ENCODE measurements around the gene MRPS15.
"Not testable (repeated sequence)": the region's sequence is repeated elsewhere in the genome, so short reads cannot be mapped to it uniquely, and the experiment has no call there.

DNA sequence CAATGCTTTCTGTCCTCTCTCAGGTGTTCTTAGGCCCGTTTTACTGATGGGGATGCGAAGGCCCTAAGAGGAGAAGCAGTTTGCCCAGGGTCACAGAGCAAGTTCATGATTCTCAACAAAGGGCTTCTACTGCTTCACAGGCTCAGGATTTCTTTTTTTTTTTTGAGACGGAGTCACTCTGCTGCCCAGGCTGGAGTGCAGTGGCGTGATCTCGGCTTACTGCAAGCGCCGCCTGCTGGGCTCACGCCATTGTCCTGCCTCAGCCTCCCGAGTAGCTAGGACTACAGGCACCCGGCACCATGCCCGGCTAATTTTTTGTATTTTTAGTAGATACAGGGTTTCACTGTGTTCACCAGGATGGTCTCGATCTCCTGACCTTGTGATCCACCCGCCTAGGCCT lies 13.4 kb upstream of the MRPS15 start:
- TF ChIP-seq EZH2 (IDR thresholded peaks at IDR 0.05; ENCODE audit: borderline replicate concordance, low read length) = not testable (repeated sequence)
- TF ChIP-seq, protein P1, sequence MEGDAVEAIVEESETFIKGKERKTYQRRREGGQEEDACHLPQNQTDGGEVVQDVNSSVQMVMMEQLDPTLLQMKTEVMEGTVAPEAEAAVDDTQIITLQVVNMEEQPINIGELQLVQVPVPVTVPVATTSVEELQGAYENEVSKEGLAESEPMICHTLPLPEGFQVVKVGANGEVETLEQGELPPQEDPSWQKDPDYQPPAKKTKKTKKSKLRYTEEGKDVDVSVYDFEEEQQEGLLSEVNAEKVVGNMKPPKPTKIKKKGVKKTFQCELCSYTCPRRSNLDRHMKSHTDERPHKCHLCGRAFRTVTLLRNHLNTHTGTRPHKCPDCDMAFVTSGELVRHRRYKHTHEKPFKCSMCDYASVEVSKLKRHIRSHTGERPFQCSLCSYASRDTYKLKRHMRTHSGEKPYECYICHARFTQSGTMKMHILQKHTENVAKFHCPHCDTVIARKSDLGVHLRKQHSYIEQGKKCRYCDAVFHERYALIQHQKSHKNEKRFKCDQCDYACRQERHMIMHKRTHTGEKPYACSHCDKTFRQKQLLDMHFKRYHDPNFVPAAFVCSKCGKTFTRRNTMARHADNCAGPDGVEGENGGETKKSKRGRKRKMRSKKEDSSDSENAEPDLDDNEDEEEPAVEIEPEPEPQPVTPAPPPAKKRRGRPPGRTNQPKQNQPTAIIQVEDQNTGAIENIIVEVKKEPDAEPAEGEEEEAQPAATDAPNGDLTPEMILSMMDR (IDR thresholded peaks at IDR 0.05; ENCODE audit: low read length) = not testable (repeated sequence)
